GM12878 (cell line): ENCODE results near the gene GARIN5A. TPM values are rescaled to one million over a fixed set of nuclear protein-coding genes. Genes with fewer than 3 reads are reported as not detected.

Source experiments
- ATAC-seq: fragments of 200-7000 bp; cut with Tn5 transposase; 3 replicates; pipeline ENCODE4 v1.9.1; 2020; ENCODE audit warnings: mild to moderate bottlenecking, moderate library complexity
- BruUV-seq: library from RNA; stranded (reverse); fragments of 400-500 nt; replicated peaks from 2 replicates; lab custom pipeline; 2021; lab: Mats Ljungman, UMichigan
- CTCF ChIA-PET: fragments of 300-600 bp; sonication (Branson Sonifier 250); formaldehyde crosslinking; extraction: SDS; loops from one replicate; lab custom pipeline; 2021; ENCODE audit warnings: inconsistent platforms; lab: Yijun Ruan, JAX
- POLR2A ChIA-PET: fragments of 350-600 bp; formaldehyde crosslinking; extraction: SDS; loops from one replicate; lab custom pipeline; 2021; ENCODE audit warnings: inconsistent platforms; lab: Charles Lee
- RAD21 ChIA-PET: fragments of 300-600 bp; sonication (Branson Sonifier 250); formaldehyde crosslinking; loops from one replicate; lab custom pipeline; 2023; ENCODE audit warnings: antibody characterized with exemption; ENCODE audit not compliant: unreplicated experiment; lab: Charles Lee
- SMC1A ChIA-PET: fragments of 300-600 bp; sonication (Branson Sonifier 250); formaldehyde crosslinking; loops from one replicate; lab custom pipeline; 2023; ENCODE audit not compliant: unreplicated experiment, uncharacterized antibody; lab: Charles Lee
- DNase-seq: peaks from one replicate; pipeline ENCODE4 v3.0.0-alpha.2; 2011; ENCODE audit warnings: low read depth, low spot score
- FAIRE-seq: peaks from 3 replicates; lab custom pipeline; 2011; peaks lifted over from hg19 to GRCh38; lab: Jason Lieb, UNC
- H2AFZ ChIP-seq: 2 replicates; pipeline ENCODE4 v1.6.0; 2011; ENCODE audit warnings: low read depth, low read length, control low read depth; ENCODE audit not compliant: control insufficient read depth
- H3K27ac ChIP-seq: 2 replicates; pipeline ENCODE4 v1.5.1; 2011; ENCODE audit warnings: control low read depth; ENCODE audit not compliant: control insufficient read depth, insufficient read depth
- H3K27me3 ChIP-seq, 2 experiments: replicated peaks in 1 of 2; 2 replicates each; pipeline versions ENCODE4 v1.6.0 to v1.6.1; 2011; ENCODE audit warnings: low read length in 1 of 2; ENCODE audit not compliant: control insufficient read depth in 2 of 2, insufficient read depth in 2 of 2
- H3K36me3 ChIP-seq, 2 experiments: 2 replicates each; pipeline ENCODE4 v1.5.1; 2011; ENCODE audit warnings: low read length in 1 of 2; ENCODE audit not compliant: control insufficient read depth in 2 of 2, insufficient read depth in 2 of 2
- H3K4me1 ChIP-seq: 2 replicates; pipeline ENCODE4 v1.6.1; 2011; ENCODE audit warnings: mild to moderate bottlenecking, low read length, moderate library complexity, mixed read lengths; ENCODE audit not compliant: control insufficient read depth, insufficient read depth
- H3K4me2 ChIP-seq: 2 replicates; pipeline ENCODE4 v1.6.0; 2011; ENCODE audit warnings: control low read depth; ENCODE audit not compliant: control insufficient read depth, insufficient read depth
- H3K4me3 ChIP-seq: fragments of 200-600 bp; sonication (generic); 2 replicates; pipeline ENCODE4 v1.5.1; 2016
- H3K79me2 ChIP-seq: 2 replicates; pipeline ENCODE4 v1.6.0; 2011; ENCODE audit warnings: low read length; ENCODE audit not compliant: control insufficient read depth, insufficient read depth
- H3K9ac ChIP-seq: 2 replicates; pipeline ENCODE4 v1.8.0; 2011; ENCODE audit warnings: low read length, control low read depth, mixed read lengths; ENCODE audit not compliant: control insufficient read depth, insufficient read depth
- H3K9me3 ChIP-seq: replicated peaks from 3 replicates; pipeline ENCODE4 v1.5.1; 2011; ENCODE audit warnings: mild to moderate bottlenecking, low read length; ENCODE audit not compliant: control insufficient read depth, insufficient read depth
- H4K20me1 ChIP-seq: 2 replicates; pipeline ENCODE4 v1.6.0; 2011; ENCODE audit not compliant: control insufficient read depth, insufficient read depth
- CTCF ChIP-seq, 3 experiments: IDR thresholded peaks in 2 of 3; conservative IDR thresholded peaks in 1 of 3; 2 replicates each; pipeline ENCODE4 v1.5.1; 2011; ENCODE audit warnings: low read depth in 3 of 3, low read length in 3 of 3, mild to moderate bottlenecking in 3 of 3, control low read depth in 2 of 3, moderate library complexity in 2 of 3, inconsistent platforms in 1 of 3, mixed read lengths in 1 of 3; ENCODE audit not compliant: control insufficient read depth in 2 of 3, insufficient read depth in 1 of 3; ENCODE audit errors: extremely low read depth in 1 of 3
- FOS ChIP-seq: IDR thresholded peaks from 3 replicates; pipeline ENCODE4 v1.6.1; 2011; ENCODE audit warnings: borderline replicate concordance; ENCODE audit not compliant: insufficient read length; ENCODE audit errors: extremely low read depth
- HCFC1 ChIP-seq: fragments of 150-350 bp; IDR thresholded peaks from 2 replicates; pipeline ENCODE4 v1.6.1; 2014; ENCODE audit warnings: low read length
- JUNB ChIP-seq: IDR thresholded peaks from 2 replicates; pipeline ENCODE4 v1.6.1; 2016; ENCODE audit warnings: antibody characterized with exemption, mild to moderate bottlenecking
- MLLT1 ChIP-seq: fragments of 450-650 bp; IDR thresholded peaks from 2 replicates; pipeline ENCODE4 v1.6.1; 2016; ENCODE audit warnings: mild to moderate bottlenecking
- MXI1 ChIP-seq: fragments of 150-350 bp; IDR thresholded peaks from 2 replicates; pipeline ENCODE4 v1.6.1; 2011; ENCODE audit warnings: low read depth, mild to moderate bottlenecking, inconsistent platforms, low read length, improper control_type of control experiment
- SUZ12 ChIP-seq: fragments of 200-600 bp; sonication (generic); IDR thresholded peaks from one replicate; pipeline ENCODE4 v1.6.1; 2018; ENCODE audit warnings: antibody characterized with exemption, mild to moderate bottlenecking; ENCODE audit not compliant: unreplicated experiment
- ZNF207 ChIP-seq: fragments of 450-650 bp; IDR thresholded peaks from 2 replicates; pipeline ENCODE4 v1.6.1; 2014; ENCODE audit warnings: antibody characterized with exemption, mild to moderate bottlenecking, borderline replicate concordance
- ZNF217 ChIP-seq: fragments of 450-650 bp; IDR thresholded peaks from 2 replicates; pipeline ENCODE4 v1.6.1; 2017; ENCODE audit warnings: antibody characterized with exemption, mild to moderate bottlenecking
- ZNF274 ChIP-seq: IDR thresholded peaks from one replicate; pipeline ENCODE4 v1.8.0; 2011; ENCODE audit not compliant: insufficient read length, insufficient read depth
- WGBS: methylation state at CpG from one replicate; pipeline ENCODE4 v1.1.6; 2016; ENCODE audit warnings: low lambda C conversion rate; ENCODE audit not compliant: insufficient replicate concordance, insufficient coverage; ENCODE audit errors: missing lambda C conversion rate; 5-methylcytosine and 5-hydroxymethylcytosine counted together
- in situ Hi-C: fragments of 300-500 bp; cut with MboI; formaldehyde crosslinking; loops from 9 replicates; pipeline ENCODE4 v1.14.3; 2018; ENCODE audit warnings: mixed read lengths
- intact Hi-C: fragments of 100-400 bp; cut with micrococcal nuclease; formaldehyde crosslinking; loops from one replicate; pipeline ENCODE4 v1.14.2; 2022; ENCODE audit not compliant: unreplicated experiment
- polyA plus RNA-seq, 11 experiments: library from polyadenylated mRNA; depleted of rRNA in 4 of 11; unstranded in 6 of 11; stranded (reverse) in 5 of 11; fragments of >200 nt; fragmentation: Nextera tagmentation in 4 of 11; fragmentation: Illumina TruSeq in 1 of 11; extraction: Ambion mirVana in 4 of 11; extraction: Trizol in 1 of 11; gene quantifications; 1 replicate in 1 of 11; 2 replicates in 10 of 11; pipeline versions ENCODE4 v1.2.1 to v1.2.3, GENCODE V29; 2011 to 2016; ENCODE audit warnings: inconsistent platforms in 2 of 11, missing spikeins in 2 of 11, low read depth in 1 of 11
- total RNA-seq, 4 experiments: library from RNA; depleted of rRNA in 3 of 4; stranded (reverse); fragments of >200 nt in 3 of 4; fragmentation: Illumina TruSeq in 1 of 4; extraction: Trizol in 1 of 4; gene quantifications; 2 replicates each; pipeline versions ENCODE4 v1.2.1 to v1.2.3, GENCODE V29; 2013 to 2021

GARIN5A gene
- total and polyA plus RNA-seq, 10 of the 15 experiments (the other 5 are each of a cell fraction or from before 2014, with no cell fraction given) = 0.18 to 1.2 (median 0.24) TPM; not detected in 6

- TF ChIP-seq CTCF (IDR thresholded peaks at IDR 0.05 in 2 of 3, conservative IDR thresholded peaks at IDR 0.05 in 1 of 3; ENCODE audit: control insufficient read depth in 2 of 3, extremely low read depth in 1 of 3, insufficient read depth in 1 of 3, low read depth in 3 of 3, low read length in 3 of 3) = no peak
- TF ChIP-seq MLLT1 = no peak
Measured at GRCh38 chr19:50490411-50490811, 13.8 kb upstream of the GARIN5A start (continued).

GRCh38 chr19:50489461-50490011, 12.9 kb upstream of the GARIN5A start:
- no peaks in the 10 kb centered on the region for H3K4me1 ChIP-seq
- no peak overlapping the region for H3K27ac ChIP-seq
- in situ Hi-C loops = no loop called here
- H3K4me2 ChIP-seq = no peak overlapping the region
- intact Hi-C loops = no loop called here
- no TSS peak for BruUV-seq
- FAIRE-seq = no peak
- ChIA-PET POLR2A (no interaction called here), RAD21 (no interaction called here), CTCF (interaction anchor here (0.9 kb wide), 1 partner anchor 10 kb away, joined by 4 read pairs; no protein-coding TSS in a partner anchor), SMC1A (no interaction called here)
- H3K9me3 ChIP-seq = peaks cover 3% of the 10 kb centered on the region; the same call in 2 of the 3 replicates
- no peak overlapping the region for H2AFZ ChIP-seq
- H3K36me3 ChIP-seq = no peaks in the 10 kb centered on the region
- no peak overlapping the region for H3K4me3 ChIP-seq
- 84% methylated on average over 20 of the region's 24 CpGs for WGBS
- H3K27me3 ChIP-seq = no peaks in the 10 kb centered on the region
- H3K9ac ChIP-seq = no peak overlapping the region
- no peaks in the 10 kb centered on the region for H3K79me2 ChIP-seq
- TF ChIP-seq ZNF217 (no peak), FOS (no peak), ZNF207 (no peak), SUZ12 (no peak), JUNB (no peak), ZNF274 (no peak), MXI1 (no peak), HCFC1 (no peak), CTCF (IDR thresholded peaks at IDR 0.05 in 2 of 3, conservative IDR thresholded peaks at IDR 0.05 in 1 of 3; ENCODE audit: control insufficient read depth in 2 of 3, extremely low read depth in 1 of 3, insufficient read depth in 1 of 3, low read depth in 3 of 3, low read length in 3 of 3) (no peak)
- ATAC-seq = no peak
- H4K20me1 ChIP-seq = no peaks in the 10 kb centered on the region
- DNase-seq = no peak
